PC-3 (cell line): ENCODE measurements around the gene CYP4F2. TPM values are rescaled to one million over a fixed set of nuclear protein-coding genes. Genes with fewer than 3 reads are reported as not detected.

Experiments used
- ATAC-seq: fragments of 200-7000 bp; cut with Tn5 transposase; 2 replicates; pipeline ENCODE4 v1.9.1; 2020; ENCODE audit warnings: mild to moderate bottlenecking, moderate library complexity
- BruUV-seq: library from RNA; stranded (reverse); fragments of 400-500 nt; replicated peaks from 2 replicates; lab custom pipeline; 2021; lab: Mats Ljungman, UMichigan
- CTCF ChIA-PET: fragments of 300-600 bp; sonication (Branson Sonifier 250); formaldehyde crosslinking; loops from one replicate; lab custom pipeline; 2022; ENCODE audit warnings: antibody characterized with exemption; lab: Charles Lee
- POLR2A ChIA-PET: fragments of 300-600 bp; sonication (Branson Sonifier 250); formaldehyde crosslinking; loops from one replicate; lab custom pipeline; 2022; ENCODE audit warnings: antibody characterized with exemption; ENCODE audit not compliant: unreplicated experiment; lab: Charles Lee
- DNase-seq: peaks from one replicate; pipeline ENCODE4 v3.0.0-alpha.2; 2015
- H2AFZ ChIP-seq: fragments of 300-600 bp; sonication (generic); 2 replicates; pipeline ENCODE4 v1.6.0; 2016; ENCODE audit warnings: antibody characterized with exemption, low read length
- H3F3A ChIP-seq: fragments of 300-600 bp; sonication (generic); one replicate; pipeline ENCODE4 v1.6.0; 2017; ENCODE audit warnings: antibody characterized with exemption, low read length, control low read depth, mild to moderate bottlenecking; ENCODE audit not compliant: unreplicated experiment
- H3K27ac ChIP-seq: fragments of 300-600 bp; sonication (generic); 2 replicates; pipeline ENCODE4 v1.5.1; 2016; ENCODE audit warnings: mild to moderate bottlenecking, low read length
- H3K27me3 ChIP-seq: fragments of 300-600 bp; sonication (generic); 2 replicates; pipeline ENCODE4 v1.6.1; 2016; ENCODE audit warnings: low read length, mixed read lengths
- H3K36me3 ChIP-seq: fragments of 300-600 bp; sonication (generic); 2 replicates; pipeline ENCODE4 v1.6.1; 2016; ENCODE audit warnings: low read depth, mixed run types, low read length, mixed read lengths
- H3K4me1 ChIP-seq: fragments of 300-600 bp; sonication (generic); 2 replicates; pipeline ENCODE4 v1.5.1; 2016; ENCODE audit warnings: low read length; ENCODE audit not compliant: insufficient read depth
- H3K4me2 ChIP-seq: fragments of 300-600 bp; sonication (generic); 2 replicates; pipeline ENCODE4 v1.6.0; 2016; ENCODE audit warnings: low read length
- H3K4me3 ChIP-seq: fragments of 300-600 bp; sonication (generic); 2 replicates; pipeline ENCODE4 v1.5.1; 2016; ENCODE audit warnings: mild to moderate bottlenecking, low read length, mixed read lengths
- H3K79me2 ChIP-seq: fragments of 300-600 bp; sonication (generic); 2 replicates; pipeline ENCODE4 v1.6.1; 2017; ENCODE audit warnings: low read length, mixed read lengths
- H3K9ac ChIP-seq: fragments of 300-600 bp; sonication (generic); 2 replicates; pipeline ENCODE4 v1.6.0; 2016; ENCODE audit warnings: mild to moderate bottlenecking, low read length
- H3K9me2 ChIP-seq: fragments of 300-600 bp; sonication (generic); replicated peaks from 2 replicates; pipeline ENCODE4 v1.6.1; 2016; ENCODE audit warnings: mixed run types, low read length, mixed read lengths
- H3K9me3 ChIP-seq: fragments of 300-600 bp; sonication (generic); 2 replicates; pipeline ENCODE4 v1.6.1; 2016; ENCODE audit warnings: low read length, mixed read lengths
- H4K20me1 ChIP-seq: fragments of 300-600 bp; sonication (generic); 2 replicates; pipeline ENCODE4 v1.6.1; 2016; ENCODE audit warnings: low read length, mixed read lengths
- EZH2 ChIP-seq: fragments of 300-600 bp; sonication (generic); IDR thresholded peaks from one replicate; pipeline ENCODE4 v1.6.1; 2017; ENCODE audit warnings: antibody characterized with exemption, mild to moderate bottlenecking, low read length; ENCODE audit not compliant: unreplicated experiment
- EZH2phosphoT487 ChIP-seq: fragments of 300-600 bp; sonication (generic); IDR thresholded peaks from 2 replicates; pipeline ENCODE4 v1.6.1; 2018; ENCODE audit warnings: mild to moderate bottlenecking, antibody characterized with exemption, low read length, borderline replicate concordance
- intact Hi-C: fragments of 100-400 bp; cut with micrococcal nuclease; formaldehyde crosslinking; loops from 2 replicates; pipeline ENCODE4 v1.9.0; 2023
- total RNA-seq: library from RNA; depleted of rRNA; stranded (reverse); fragments of >200 nt; gene quantifications from 2 replicates; pipeline ENCODE4 v1.2.3, GENCODE V29; 2014
- TF ChIP-seq, protein P1 (sequence below): fragments of 300-600 bp; sonication (generic); conservative IDR thresholded peaks from 2 replicates; pipeline ENCODE4 v1.5.1; 2017; ENCODE audit warnings: antibody characterized with exemption, low read depth, mild to moderate bottlenecking, low read length

The CYP4F2 gene
- total RNA-seq, 1 experiment from 2014 or later: not detected

DNA sequence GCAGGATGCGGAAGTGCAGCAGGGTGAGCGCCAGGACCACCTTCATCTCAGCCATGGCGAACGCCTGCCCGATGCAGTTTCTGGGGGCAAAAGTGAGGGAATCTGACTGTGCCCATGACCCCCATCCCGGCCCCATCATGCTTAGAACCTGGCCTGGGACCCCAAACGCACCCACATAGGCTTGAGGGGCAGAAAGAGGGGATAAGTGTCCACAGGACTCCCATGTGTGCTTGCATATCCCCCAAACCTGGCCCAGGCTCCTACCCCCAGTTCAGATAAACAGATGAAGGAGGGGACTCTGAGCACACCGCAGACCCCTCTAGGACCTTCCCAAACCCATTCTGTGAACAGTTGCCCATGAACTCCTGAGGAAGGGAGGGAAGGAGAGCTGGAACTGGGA, 16.0 kb upstream of the CYP4F2 start:
- intact Hi-C loops: no loop called here
- DNase-seq: no peak
- Histone ChIP-seq H3K4me3 (no peak overlapping the region), H3K27ac (no peak overlapping the region), H3K9ac (no peak overlapping the region), H3F3A (no peaks in the 10 kb centered on the region), H3K79me2 (no peaks in the 10 kb centered on the region), H3K9me2 (no peaks in the 10 kb centered on the region), H3K4me2 (no peak overlapping the region), H3K27me3 (peaks cover 44% of the 10 kb centered on the region), H2AFZ (no peak overlapping the region), H3K9me3 (no peaks in the 10 kb centered on the region), H3K36me3 (no peaks in the 10 kb centered on the region), H4K20me1 (no peaks in the 10 kb centered on the region), H3K4me1 (no peaks in the 10 kb centered on the region)
- ChIA-PET CTCF (no interaction called here), POLR2A (no interaction called here)
- TF ChIP-seq, protein P1, sequence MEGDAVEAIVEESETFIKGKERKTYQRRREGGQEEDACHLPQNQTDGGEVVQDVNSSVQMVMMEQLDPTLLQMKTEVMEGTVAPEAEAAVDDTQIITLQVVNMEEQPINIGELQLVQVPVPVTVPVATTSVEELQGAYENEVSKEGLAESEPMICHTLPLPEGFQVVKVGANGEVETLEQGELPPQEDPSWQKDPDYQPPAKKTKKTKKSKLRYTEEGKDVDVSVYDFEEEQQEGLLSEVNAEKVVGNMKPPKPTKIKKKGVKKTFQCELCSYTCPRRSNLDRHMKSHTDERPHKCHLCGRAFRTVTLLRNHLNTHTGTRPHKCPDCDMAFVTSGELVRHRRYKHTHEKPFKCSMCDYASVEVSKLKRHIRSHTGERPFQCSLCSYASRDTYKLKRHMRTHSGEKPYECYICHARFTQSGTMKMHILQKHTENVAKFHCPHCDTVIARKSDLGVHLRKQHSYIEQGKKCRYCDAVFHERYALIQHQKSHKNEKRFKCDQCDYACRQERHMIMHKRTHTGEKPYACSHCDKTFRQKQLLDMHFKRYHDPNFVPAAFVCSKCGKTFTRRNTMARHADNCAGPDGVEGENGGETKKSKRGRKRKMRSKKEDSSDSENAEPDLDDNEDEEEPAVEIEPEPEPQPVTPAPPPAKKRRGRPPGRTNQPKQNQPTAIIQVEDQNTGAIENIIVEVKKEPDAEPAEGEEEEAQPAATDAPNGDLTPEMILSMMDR: no peak
- TF ChIP-seq EZH2phosphoT487 (no peak), EZH2 (no peak)
- no peak for ATAC-seq
- no TSS peak for BruUV-seq

DNA sequence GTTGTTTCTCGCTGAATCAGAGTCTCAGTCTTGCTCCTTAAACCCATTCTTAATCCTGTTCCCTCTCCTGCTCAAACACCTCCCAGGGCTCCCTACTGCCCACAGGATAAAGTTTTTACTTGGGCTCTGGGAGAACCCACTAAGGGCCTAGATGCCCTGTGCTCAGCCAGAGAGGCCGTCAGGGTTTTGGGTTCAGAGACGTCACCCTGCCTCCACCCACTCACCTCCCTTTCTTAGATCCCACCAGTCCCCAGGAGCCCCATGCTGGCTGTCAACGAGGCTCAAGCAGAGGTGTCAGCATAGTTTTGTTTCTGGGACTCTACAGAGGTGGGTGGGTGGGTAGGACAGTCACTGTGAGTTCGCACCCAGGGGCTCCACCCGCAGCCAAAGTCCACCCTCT, 15.5 kb upstream of the CYP4F2 start:
- H3K4me2 ChIP-seq: no peak overlapping the region
- ChIA-PET CTCF (no interaction called here), POLR2A (no interaction called here)
- no peak overlapping the region for H3K27ac ChIP-seq
- peaks cover 49% of the 10 kb centered on the region for H3K27me3 ChIP-seq
- H3F3A ChIP-seq: no peaks in the 10 kb centered on the region
- H3K79me2 ChIP-seq: no peaks in the 10 kb centered on the region
- intact Hi-C loops: no loop called here
- no peak for DNase-seq
- H3K9me2 ChIP-seq: no peaks in the 10 kb centered on the region
- H2AFZ ChIP-seq: no peak overlapping the region
- H3K4me1 ChIP-seq: no peaks in the 10 kb centered on the region
- H3K9ac ChIP-seq: no peak overlapping the region
- no peak for TF ChIP-seq EZH2
- TF ChIP-seq EZH2phosphoT487: no peak
- TF ChIP-seq, protein P1: no peak
- H3K4me3 ChIP-seq: no peak overlapping the region
- no peaks in the 10 kb centered on the region for H3K9me3 ChIP-seq
- BruUV-seq: no TSS peak
- no peak for ATAC-seq
- H4K20me1 ChIP-seq: no peaks in the 10 kb centered on the region
- no peaks in the 10 kb centered on the region for H3K36me3 ChIP-seq

DNA sequence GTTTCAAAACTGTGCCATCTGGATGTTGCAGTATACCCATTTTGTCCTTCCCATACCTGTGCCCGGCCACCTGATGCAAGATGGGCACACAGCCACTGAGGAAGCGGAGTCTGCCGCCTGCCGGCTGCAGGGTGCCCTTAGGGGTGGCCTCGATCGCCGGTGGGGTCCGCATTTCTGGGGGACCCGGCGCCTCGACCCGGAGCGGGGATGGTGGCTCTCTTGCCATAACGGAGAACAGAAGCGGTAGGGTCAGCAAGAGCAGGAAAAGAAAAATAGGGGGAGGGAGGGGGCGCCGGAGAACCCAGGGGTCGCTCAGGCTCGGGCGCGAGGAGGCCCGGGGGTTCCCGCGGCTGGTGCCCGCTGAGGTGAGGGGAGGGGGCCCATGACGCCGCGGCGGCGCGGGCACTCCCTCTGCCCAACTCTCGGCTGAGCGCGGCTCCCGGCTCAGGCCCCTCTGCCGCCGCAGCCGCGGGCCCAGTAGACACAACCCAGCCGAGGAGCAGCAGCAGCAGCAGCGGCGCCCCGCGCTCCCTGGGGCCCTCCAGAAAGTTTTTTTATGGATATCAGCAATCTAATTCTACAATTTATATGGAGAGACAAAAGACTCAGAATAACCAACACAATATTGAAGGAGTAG, 13.8 kb upstream of the CYP4F2 start:
- no peak overlapping the region for H3K9ac ChIP-seq
- no peak overlapping the region for H3K4me3 ChIP-seq
- ATAC-seq: no peak
- H4K20me1 ChIP-seq: no peaks in the 10 kb centered on the region
- no peaks in the 10 kb centered on the region for H3K9me2 ChIP-seq
- POLR2A ChIA-PET: no interaction called here
- DNase-seq: no peak
- peaks cover 45% of the 10 kb centered on the region for H3K27me3 ChIP-seq
- H3K36me3 ChIP-seq: no peaks in the 10 kb centered on the region
- no peaks in the 10 kb centered on the region for H3K79me2 ChIP-seq
- no peaks in the 10 kb centered on the region for H3K4me1 ChIP-seq
- intact Hi-C loops: no loop called here
- H2AFZ ChIP-seq: no peak overlapping the region
- CTCF ChIA-PET: interaction anchor here (0.5 kb wide), 1 partner anchor 471 kb away, joined by 3 read pairs; no protein-coding TSS in a partner anchor
- H3K9me3 ChIP-seq: no peaks in the 10 kb centered on the region
- TF ChIP-seq EZH2phosphoT487: no peak
- no peak for TF ChIP-seq EZH2
- TF ChIP-seq, protein P1: no peak
- BruUV-seq: no TSS peak
- no peak overlapping the region for H3K4me2 ChIP-seq
- no peak overlapping the region for H3K27ac ChIP-seq
- no peaks in the 10 kb centered on the region for H3F3A ChIP-seq
